ENCODE data around the gene MORC3.
A peak's percentile ranks its signal among the peaks of the same experiment; 100 is the strongest.
"Not testable (repeated sequence)": the region's sequence is repeated elsewhere in the genome, so short reads cannot be mapped to it uniquely, and the experiment has no call there.

The MORC3 gene

GRCh38 chr21:36386031-36386642 lies 66.1 kb downstream of the MORC3 start:
- no peak for DNase-seq

GRCh38 chr21:36388096-36388495 lies 68.1 kb downstream of the MORC3 start:
- DNase-seq = no peak

- no peak for DNase-seq
These were observed 68.8 kb downstream of the MORC3 start for GRCh38 chr21:36388835-36389234.

GRCh38 chr21:36391649-36392048 lies 71.7 kb downstream of the MORC3 start:
- not testable (repeated sequence) for DNase-seq

- DNase-seq = no peak
These were observed 75.5 kb downstream of the MORC3 start for GRCh38 chr21:36395353-36396111.

- DNase-seq = no peak
These were observed 76.3 kb downstream of the MORC3 start for GRCh38 chr21:36396325-36396724.

GRCh38 chr21:36396971-36397370 lies 77.0 kb downstream of the MORC3 start:
- DNase-seq = no peak

GRCh38 chr21:36397606-36398005 lies 77.6 kb downstream of the MORC3 start:
- no peak for DNase-seq

- DNase-seq = not testable (repeated sequence)
These were observed 79.7 kb downstream of the MORC3 start for GRCh38 chr21:36399736-36400135.

GRCh38 chr21:36400719-36401118 lies 80.7 kb downstream of the MORC3 start:
- DNase-seq = no peak

GRCh38 chr21:36402339-36402738 lies 82.3 kb downstream of the MORC3 start:
- no peak for DNase-seq

GRCh38 chr21:36403713-36404112 lies 83.7 kb downstream of the MORC3 start:
- DNase-seq = no peak

GRCh38 chr21:36408568-36408967 lies 88.6 kb downstream of the MORC3 start:
- DNase-seq = no peak

- DNase-seq = no peak
These were observed 91.3 kb downstream of the MORC3 start for GRCh38 chr21:36411301-36411700.

- DNase-seq = no peak
These were observed 92.9 kb downstream of the MORC3 start for GRCh38 chr21:36412916-36413315.

GRCh38 chr21:36415375-36415774 lies 95.4 kb downstream of the MORC3 start:
- DNase-seq = no peak

GRCh38 chr21:36419241-36419640 lies 99.2 kb downstream of the MORC3 start:
- DNase-seq = no peak

- peak; percentile 33 to 56 for DNase-seq
These were observed 100.0 kb downstream of the MORC3 start for GRCh38 chr21:36419996-36420395.

- no peak for DNase-seq
These were observed 100.8 kb downstream of the MORC3 start for GRCh38 chr21:36420571-36421339.

GRCh38 chr21:36422279-36423098 lies 102.5 kb downstream of the MORC3 start:
- DNase-seq = peak in 1 of 2 donors; percentile 19

- no peak for DNase-seq
These were observed 103.9 kb downstream of the MORC3 start for GRCh38 chr21:36423771-36424433.

GRCh38 chr21:36424592-36424991 lies 104.6 kb downstream of the MORC3 start:
- DNase-seq = no peak
